B cell (primary cell): Measurements from ENCODE around the gene ZNF229. TPM values are rescaled to one million over a fixed set of nuclear protein-coding genes. Genes with fewer than 3 reads are reported as not detected.
"Not testable (repeated sequence)": the region's sequence is repeated elsewhere in the genome, so short reads cannot be mapped to it uniquely, and the experiment has no call there.

Source experiments
- ATAC-seq: fragments of 200-7000 bp; cut with Tn5 transposase; one replicate; pipeline ENCODE4 v1.10.0; 2021; ENCODE audit warnings: low read depth, mild to moderate bottlenecking, moderate number of reproducible peaks, moderate library complexity
- CTCF ChIA-PET: fragments of 350-600 bp; sonication (Branson Sonifier 250); formaldehyde crosslinking; loops from one replicate; lab custom pipeline; 2021; ENCODE audit warnings: antibody characterized with exemption, inconsistent platforms; lab: Charles Lee
- POLR2A ChIA-PET: fragments of 350-600 bp; sonication (Branson Sonifier 250); formaldehyde crosslinking; loops from one replicate; lab custom pipeline; 2021; ENCODE audit warnings: antibody characterized with exemption; lab: Charles Lee
- DNase-seq: peaks from one replicate; pipeline ENCODE4 v3.0.0; 2013
- H2AFZ ChIP-seq: 2 replicates; pipeline ENCODE4 v1.6.1; 2012; ENCODE audit warnings: mild to moderate bottlenecking, low read depth, low read length; ENCODE audit not compliant: insufficient read depth, poor library complexity, severe bottlenecking
- H3K27ac ChIP-seq, 2 donors: 1 replicate in 1 of 2; 2 replicates in 1 of 2; pipeline ENCODE4 v1.5.1; 2012 to 2013; ENCODE audit warnings: low read length in 2 of 2, mild to moderate bottlenecking in 2 of 2, moderate library complexity in 1 of 2
- H3K27me3 ChIP-seq, 4 experiments: fragments of 200-600 bp in 1 of 4; sonication (generic) in 1 of 4; replicated peaks in 1 of 4; 1 replicate in 2 of 4; 2 replicates in 2 of 4; pipeline versions ENCODE4 v1.6.1 to v1.7.0; 2013 to 2016; ENCODE audit warnings: low read length in 3 of 4, mild to moderate bottlenecking in 2 of 4, mixed read lengths in 1 of 4, moderate library complexity in 1 of 4; ENCODE audit not compliant: insufficient read depth in 4 of 4, control insufficient read depth in 3 of 4; ENCODE audit errors: control extremely low read depth in 1 of 4
- H3K36me3 ChIP-seq, 2 experiments: replicated peaks in 1 of 2; 1 replicate in 1 of 2; 2 replicates in 1 of 2; pipeline versions ENCODE4 v1.6.1 to v1.7.1; 2013; ENCODE audit warnings: low read length in 1 of 2; ENCODE audit not compliant: insufficient read depth in 2 of 2, control insufficient read depth in 1 of 2; ENCODE audit errors: control extremely low read depth in 1 of 2, extremely low read depth in 1 of 2
- H3K4me1 ChIP-seq, 2 donors: fragments of 200-600 bp in 1 of 2; sonication (generic) in 1 of 2; 1 replicate in 1 of 2; 2 replicates in 1 of 2; pipeline versions ENCODE4 v1.5.1 to v1.6.1; 2013 to 2017; ENCODE audit warnings: low read length in 2 of 2; ENCODE audit not compliant: control insufficient read depth in 2 of 2, insufficient read depth in 2 of 2
- H3K4me2 ChIP-seq: replicated peaks from 2 replicates; pipeline ENCODE3; 2012; ENCODE audit warnings: mild to moderate bottlenecking, low read depth, low read length; ENCODE audit not compliant: poor library complexity, severe bottlenecking
- H3K4me3 ChIP-seq, 5 experiments: fragments of 200-600 bp in 1 of 5; sonication (generic) in 1 of 5; 1 replicate in 3 of 5; 2 replicates in 2 of 5; pipeline versions ENCODE4 v1.5.1 to v1.7.0; 2011 to 2016; ENCODE audit warnings: low read length in 4 of 5, mild to moderate bottlenecking in 4 of 5, low read depth in 2 of 5, control low read depth in 1 of 5, moderate library complexity in 1 of 5; ENCODE audit not compliant: insufficient read depth in 1 of 5; ENCODE audit errors: control extremely low read depth in 1 of 5, extremely low read depth in 1 of 5
- H3K79me2 ChIP-seq: fragments of 200-600 bp; sonication (generic); one replicate; pipeline ENCODE4 v1.6.0; 2016; ENCODE audit warnings: low read length; ENCODE audit not compliant: control insufficient read depth, insufficient read depth
- H3K9ac ChIP-seq: fragments of 200-600 bp; sonication (generic); 2 replicates; pipeline ENCODE4 v1.6.1; 2017; ENCODE audit warnings: mild to moderate bottlenecking, low read length, moderate library complexity
- H3K9me3 ChIP-seq, 3 donors: one replicate each; pipeline versions ENCODE4 v1.6.1 to v1.7.1; 2013; ENCODE audit warnings: low read length in 2 of 3; ENCODE audit not compliant: control insufficient read depth in 2 of 3, insufficient read depth in 1 of 3; ENCODE audit errors: control extremely low read depth in 1 of 3
- H4K20me1 ChIP-seq: 2 replicates; pipeline ENCODE4 v1.6.0; 2012; ENCODE audit warnings: mild to moderate bottlenecking, low read length; ENCODE audit not compliant: insufficient read depth, control insufficient read depth, poor library complexity, severe bottlenecking
- H3K27ac Mint-ChIP-seq: one replicate; pipeline ENCODE4 v1.8.0; 2021; ENCODE audit warnings: mixed read lengths
- H3K27me3 Mint-ChIP-seq: one replicate; pipeline ENCODE4 v1.8.0; 2021; ENCODE audit warnings: mixed read lengths
- H3K4me1 Mint-ChIP-seq: one replicate; pipeline ENCODE4 v1.8.0; 2021; ENCODE audit warnings: mixed read lengths
- H3K4me3 Mint-ChIP-seq: one replicate; pipeline ENCODE4 v1.8.0; 2021; ENCODE audit warnings: mixed read lengths
- H3K9me3 Mint-ChIP-seq: one replicate; pipeline ENCODE4 v1.8.0; 2022; ENCODE audit warnings: mixed read lengths; ENCODE audit not compliant: insufficient read depth
- EZH2 ChIP-seq: IDR thresholded peaks from 2 replicates; pipeline ENCODE4 v1.6.1; 2012; ENCODE audit warnings: borderline replicate concordance, low read depth, mild to moderate bottlenecking, moderate library complexity, low read length; ENCODE audit not compliant: insufficient read depth, poor library complexity, severe bottlenecking
- WGBS: methylation state at CpG from one replicate; pipeline ENCODE4 v1.1.5; 2013; ENCODE audit warnings: missing lambda C conversion rate; ENCODE audit not compliant: insufficient coverage; 5-methylcytosine and 5-hydroxymethylcytosine counted together
- intact Hi-C: fragments of 100-400 bp; cut with micrococcal nuclease; formaldehyde crosslinking; loops from one replicate; pipeline ENCODE4 v1.10.0; 2022
- polyA plus RNA-seq: library from polyadenylated mRNA; depleted of rRNA; stranded (reverse); fragments of >200 nt; gene quantifications from 2 replicates; pipeline ENCODE4 v1.2.3, GENCODE V29; 2012
- total RNA-seq, 2 donors: library from RNA; stranded (reverse); fragments of 120-200 nt in 1 of 2; gene quantifications; 1 replicate in 1 of 2; 2 replicates in 1 of 2; pipeline versions ENCODE4 v1.2.3 to v1.2.4, GENCODE V29; 2013 to 2022
- TF ChIP-seq, protein P1 (sequence below): fragments of 200-600 bp; IDR thresholded peaks from one replicate; pipeline ENCODE4 v1.8.0; 2022; ENCODE audit warnings: antibody characterized with exemption, mild to moderate bottlenecking

Gene ZNF229
- total and polyA plus RNA-seq, 2 donors (not counting 1 experiment from before 2014, with no cell fraction given) = 1.8 to 6.2 TPM

DNA sequence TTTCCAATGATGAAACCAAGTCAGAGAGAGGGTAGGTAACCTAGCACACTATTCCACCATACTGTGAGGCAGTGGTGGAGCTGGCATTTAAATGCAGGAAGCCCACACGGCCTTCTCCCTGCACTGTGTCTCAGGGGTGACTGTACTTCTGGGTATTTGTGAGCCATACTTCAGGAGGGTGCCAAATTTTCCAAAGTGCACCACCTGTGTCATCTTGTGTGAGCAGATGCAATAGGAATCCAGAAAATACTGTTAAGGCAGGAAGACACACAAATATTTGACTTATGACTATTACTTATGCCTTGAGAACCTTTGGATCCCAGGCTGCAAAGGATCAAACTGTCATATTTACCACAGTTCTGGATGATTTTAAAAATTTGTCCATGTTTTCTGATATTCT, 17.3 kb downstream of the ZNF229 start:
- no peaks in the 10 kb centered on the region for H3K4me1 Mint-ChIP-seq
- Histone ChIP-seq H3K4me1 (no peaks in the 10 kb centered on the region), H3K9me3 (peaks cover 15 to 75% (median 53%) of the 10 kb centered on the region in 3 donors), H3K4me3 (no peak overlapping the region), H3K79me2 (no peaks in the 10 kb centered on the region), H3K27ac (no peak overlapping the region), H3K27me3 (no peaks in the 10 kb centered on the region), H3K36me3 (peaks cover 8 to 15% of the 10 kb centered on the region in 2 experiments), H4K20me1 (no peaks in the 10 kb centered on the region), H3K4me2 (no peak overlapping the region), H3K9ac (no peak overlapping the region), H2AFZ (no peak overlapping the region)
- H3K27me3 Mint-ChIP-seq = no peaks in the 10 kb centered on the region
- ChIA-PET CTCF (no interaction called here), POLR2A (no interaction called here)
- H3K9me3 Mint-ChIP-seq = peaks cover 22% of the 10 kb centered on the region
- no peak overlapping the region for H3K4me3 Mint-ChIP-seq
- WGBS = no CpG with 5 or more reads among the region's 1 CpG
- ATAC-seq = no peak
- DNase-seq = no peak
- no peak overlapping the region for H3K27ac Mint-ChIP-seq
- intact Hi-C loops = no loop called here
- no peak for TF ChIP-seq EZH2
- TF ChIP-seq, protein P1, sequence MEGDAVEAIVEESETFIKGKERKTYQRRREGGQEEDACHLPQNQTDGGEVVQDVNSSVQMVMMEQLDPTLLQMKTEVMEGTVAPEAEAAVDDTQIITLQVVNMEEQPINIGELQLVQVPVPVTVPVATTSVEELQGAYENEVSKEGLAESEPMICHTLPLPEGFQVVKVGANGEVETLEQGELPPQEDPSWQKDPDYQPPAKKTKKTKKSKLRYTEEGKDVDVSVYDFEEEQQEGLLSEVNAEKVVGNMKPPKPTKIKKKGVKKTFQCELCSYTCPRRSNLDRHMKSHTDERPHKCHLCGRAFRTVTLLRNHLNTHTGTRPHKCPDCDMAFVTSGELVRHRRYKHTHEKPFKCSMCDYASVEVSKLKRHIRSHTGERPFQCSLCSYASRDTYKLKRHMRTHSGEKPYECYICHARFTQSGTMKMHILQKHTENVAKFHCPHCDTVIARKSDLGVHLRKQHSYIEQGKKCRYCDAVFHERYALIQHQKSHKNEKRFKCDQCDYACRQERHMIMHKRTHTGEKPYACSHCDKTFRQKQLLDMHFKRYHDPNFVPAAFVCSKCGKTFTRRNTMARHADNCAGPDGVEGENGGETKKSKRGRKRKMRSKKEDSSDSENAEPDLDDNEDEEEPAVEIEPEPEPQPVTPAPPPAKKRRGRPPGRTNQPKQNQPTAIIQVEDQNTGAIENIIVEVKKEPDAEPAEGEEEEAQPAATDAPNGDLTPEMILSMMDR = no peak

DNA sequence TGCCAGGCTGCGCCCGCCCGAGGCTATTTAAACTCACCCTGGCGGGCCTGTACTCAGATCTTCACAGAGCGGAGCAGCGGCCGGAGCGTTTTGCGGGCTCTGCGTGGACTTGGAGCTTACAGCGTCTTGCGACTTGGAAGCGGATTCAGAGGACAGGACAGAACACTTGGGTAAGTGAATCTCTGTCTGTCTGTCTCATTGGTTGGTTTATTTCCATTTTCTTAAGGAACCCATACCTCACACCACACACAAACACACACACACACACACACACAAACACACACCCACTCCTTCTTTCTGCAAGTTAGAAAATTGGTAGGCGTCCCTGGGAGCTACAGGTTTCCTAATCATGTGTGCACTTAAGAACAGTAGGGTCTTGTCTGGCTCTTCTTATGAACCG, 32.7 kb downstream of the ZNF229 start:
- DNase-seq, CTCF ChIA-PET, H3K9ac ChIP-seq, H3K79me2 ChIP-seq, H3K27me3 ChIP-seq, POLR2A ChIA-PET, ATAC-seq, H3K4me1 Mint-ChIP-seq, H2AFZ ChIP-seq, H3K4me1 ChIP-seq, intact Hi-C loops, H3K27ac ChIP-seq, H3K4me2 ChIP-seq, H3K27ac Mint-ChIP-seq, H3K4me3 ChIP-seq, H3K4me3 Mint-ChIP-seq, H3K36me3 ChIP-seq, H4K20me1 ChIP-seq: not testable (repeated sequence)
- H3K9me3 ChIP-seq = peaks cover 0 to 39% (median 0%) of the 10 kb centered on the region in 3 donors
- no CpG with 5 or more reads among the region's 15 CpGs for WGBS
- peaks cover 18% of the 10 kb centered on the region for H3K9me3 Mint-ChIP-seq
- H3K27me3 Mint-ChIP-seq = peaks cover 15% of the 10 kb centered on the region
